ENCODE results near the gene CUTC. TPM values are rescaled to one million over a fixed set of nuclear protein-coding genes. Genes with fewer than 3 reads are reported as not detected.

Gene CUTC
- total RNA-seq, 1 donor from 2014 or later, result 14.4 TPM

DNA sequence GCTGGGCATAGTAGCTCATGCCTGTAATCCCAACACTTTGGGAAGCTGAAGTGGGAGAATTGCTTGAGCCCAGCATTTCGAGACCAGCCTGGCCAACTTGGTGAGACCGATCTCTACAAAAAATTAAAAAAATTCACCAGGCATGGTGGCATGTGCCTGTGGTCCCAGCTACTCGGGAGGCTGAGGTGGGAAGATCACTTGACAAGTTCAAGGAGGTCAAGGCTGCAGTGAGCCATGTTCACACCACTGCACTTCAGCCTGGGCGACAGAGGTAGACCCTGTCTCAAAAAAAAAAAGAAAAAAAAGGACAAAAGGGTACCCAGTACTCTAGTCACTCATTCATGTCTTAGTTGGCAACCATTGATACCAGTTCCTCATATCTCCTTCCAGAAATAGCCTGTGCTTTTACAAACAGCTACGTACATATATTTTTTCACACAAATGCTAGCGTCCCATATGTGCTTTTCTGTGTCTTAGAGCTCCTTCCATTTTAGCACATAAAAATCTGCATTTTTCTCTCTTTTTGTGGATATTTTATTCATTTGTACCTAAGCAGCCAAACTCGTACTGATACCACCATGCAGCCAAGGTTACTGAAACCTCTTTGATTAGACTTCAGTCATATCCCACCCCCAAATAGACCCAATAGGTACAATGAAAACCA lies 55.9 kb downstream of the CUTC start:
- peaks cover 36% of the 10 kb centered on the region for H3K4me1 Mint-ChIP-seq (ENCODE audit: low read depth)
- H3K27ac Mint-ChIP-seq (ENCODE audit: unreplicated experiment), result peak overlapping the region; percentile 61
- H3K27me3 Mint-ChIP-seq (ENCODE audit: low read depth), result no peaks in the 10 kb centered on the region
- TF ChIP-seq, protein P1, sequence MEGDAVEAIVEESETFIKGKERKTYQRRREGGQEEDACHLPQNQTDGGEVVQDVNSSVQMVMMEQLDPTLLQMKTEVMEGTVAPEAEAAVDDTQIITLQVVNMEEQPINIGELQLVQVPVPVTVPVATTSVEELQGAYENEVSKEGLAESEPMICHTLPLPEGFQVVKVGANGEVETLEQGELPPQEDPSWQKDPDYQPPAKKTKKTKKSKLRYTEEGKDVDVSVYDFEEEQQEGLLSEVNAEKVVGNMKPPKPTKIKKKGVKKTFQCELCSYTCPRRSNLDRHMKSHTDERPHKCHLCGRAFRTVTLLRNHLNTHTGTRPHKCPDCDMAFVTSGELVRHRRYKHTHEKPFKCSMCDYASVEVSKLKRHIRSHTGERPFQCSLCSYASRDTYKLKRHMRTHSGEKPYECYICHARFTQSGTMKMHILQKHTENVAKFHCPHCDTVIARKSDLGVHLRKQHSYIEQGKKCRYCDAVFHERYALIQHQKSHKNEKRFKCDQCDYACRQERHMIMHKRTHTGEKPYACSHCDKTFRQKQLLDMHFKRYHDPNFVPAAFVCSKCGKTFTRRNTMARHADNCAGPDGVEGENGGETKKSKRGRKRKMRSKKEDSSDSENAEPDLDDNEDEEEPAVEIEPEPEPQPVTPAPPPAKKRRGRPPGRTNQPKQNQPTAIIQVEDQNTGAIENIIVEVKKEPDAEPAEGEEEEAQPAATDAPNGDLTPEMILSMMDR (IDR thresholded peaks at IDR 0.05), result no peak
- H3K9me3 Mint-ChIP-seq (ENCODE audit: low read depth), result no peaks in the 10 kb centered on the region
- H3K4me3 Mint-ChIP-seq (ENCODE audit: unreplicated experiment), result no peak overlapping the region
- DNase-seq (ENCODE audit: low spot score), result no peak
- H3K36me3 Mint-ChIP-seq (ENCODE audit: low read depth), result no peaks in the 10 kb centered on the region

DNA sequence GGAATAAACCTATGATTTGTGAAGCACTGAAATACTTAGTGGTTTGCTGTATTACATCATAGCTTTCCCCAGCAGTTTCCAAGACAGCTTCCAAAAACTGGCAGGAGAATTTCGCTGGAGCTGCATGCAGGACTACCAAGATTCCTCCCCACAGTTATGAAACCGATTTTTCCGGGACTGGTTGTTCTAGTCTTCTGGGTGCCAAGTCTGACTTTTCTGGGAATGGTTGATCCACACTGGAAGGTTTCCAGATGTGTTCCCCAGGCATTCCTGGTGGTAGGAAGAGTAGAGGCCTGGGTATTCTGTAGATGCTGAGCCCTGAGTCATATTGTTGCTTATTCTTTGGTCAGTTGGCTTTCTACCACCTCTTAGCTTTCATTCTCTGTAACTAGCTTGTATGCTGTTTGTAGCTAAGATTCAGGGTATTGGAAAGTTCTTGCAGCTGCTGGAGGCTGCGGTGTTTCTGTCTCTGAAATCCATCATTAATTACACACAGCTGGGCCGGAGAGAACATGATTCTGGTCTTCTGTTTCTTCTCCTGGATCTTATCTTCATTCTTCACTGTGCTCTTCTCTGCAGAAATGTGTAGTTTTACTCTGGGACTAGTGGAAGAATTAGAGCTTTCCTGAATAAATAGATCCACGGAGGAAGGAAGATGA lies 56.7 kb downstream of the CUTC start:
- no peak overlapping the region for H3K4me3 Mint-ChIP-seq (ENCODE audit: unreplicated experiment)
- no peak for DNase-seq (ENCODE audit: low spot score)
- peak overlapping the region; percentile 23 for H3K27ac Mint-ChIP-seq (ENCODE audit: unreplicated experiment)
- H3K36me3 Mint-ChIP-seq (ENCODE audit: low read depth), result no peaks in the 10 kb centered on the region
- H3K27me3 Mint-ChIP-seq (ENCODE audit: low read depth), result no peaks in the 10 kb centered on the region
- TF ChIP-seq, protein P1 (IDR thresholded peaks at IDR 0.05), result no peak
- H3K9me3 Mint-ChIP-seq (ENCODE audit: low read depth), result no peaks in the 10 kb centered on the region
- H3K4me1 Mint-ChIP-seq (ENCODE audit: low read depth), result peaks cover 28% of the 10 kb centered on the region

DNA sequence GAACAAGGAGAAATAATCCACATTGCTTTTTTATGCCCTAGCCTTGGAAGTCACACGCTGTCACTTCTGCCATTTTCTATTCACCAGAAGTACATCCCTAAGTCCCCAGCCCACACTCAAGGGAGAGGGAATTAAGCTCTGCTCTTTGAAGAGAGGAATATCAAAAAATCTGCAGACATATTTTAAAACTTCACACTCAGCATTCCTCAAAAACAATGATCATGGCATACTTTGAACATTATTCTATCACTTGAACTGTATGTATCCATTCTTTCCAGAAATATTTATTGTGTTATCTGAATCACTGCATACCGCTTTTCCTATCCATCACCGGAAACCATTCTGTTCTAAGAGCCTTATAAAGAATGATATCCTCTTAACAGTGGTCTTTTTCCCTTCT lies 59.8 kb downstream of the CUTC start:
- Mint-ChIP-seq H3K27me3 (ENCODE audit: low read depth) (no peaks in the 10 kb centered on the region), H3K27ac (ENCODE audit: unreplicated experiment) (no peak overlapping the region), H3K4me1 (ENCODE audit: low read depth) (peaks cover 12% of the 10 kb centered on the region), H3K9me3 (ENCODE audit: low read depth) (no peaks in the 10 kb centered on the region), H3K36me3 (ENCODE audit: low read depth) (no peaks in the 10 kb centered on the region), H3K4me3 (ENCODE audit: unreplicated experiment) (no peak overlapping the region)
- TF ChIP-seq, protein P1 (IDR thresholded peaks at IDR 0.05), result no peak
- DNase-seq (ENCODE audit: low spot score), result no peak

DNA sequence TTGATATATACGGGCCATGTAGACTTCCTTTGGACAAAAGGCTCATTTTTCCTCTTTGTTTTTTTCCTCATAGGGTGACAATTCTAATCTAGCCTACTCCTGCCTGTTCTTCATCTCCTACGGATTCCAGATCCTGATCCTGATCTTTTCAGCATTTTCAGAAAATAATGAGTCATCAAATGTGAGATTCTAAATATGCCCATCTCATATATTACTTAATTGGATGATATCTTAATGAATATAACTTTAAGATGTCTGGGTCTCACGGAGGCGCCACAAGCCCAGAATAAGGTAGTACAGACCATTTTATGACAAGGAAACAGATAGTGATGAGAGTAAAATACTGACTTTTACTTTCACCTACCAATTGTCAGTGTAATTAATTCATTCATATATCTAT lies 61.8 kb downstream of the CUTC start:
- H3K36me3 Mint-ChIP-seq (ENCODE audit: low read depth), result no peaks in the 10 kb centered on the region
- DNase-seq (ENCODE audit: low spot score), result no peak
- no peak overlapping the region for H3K27ac Mint-ChIP-seq (ENCODE audit: unreplicated experiment)

DNA sequence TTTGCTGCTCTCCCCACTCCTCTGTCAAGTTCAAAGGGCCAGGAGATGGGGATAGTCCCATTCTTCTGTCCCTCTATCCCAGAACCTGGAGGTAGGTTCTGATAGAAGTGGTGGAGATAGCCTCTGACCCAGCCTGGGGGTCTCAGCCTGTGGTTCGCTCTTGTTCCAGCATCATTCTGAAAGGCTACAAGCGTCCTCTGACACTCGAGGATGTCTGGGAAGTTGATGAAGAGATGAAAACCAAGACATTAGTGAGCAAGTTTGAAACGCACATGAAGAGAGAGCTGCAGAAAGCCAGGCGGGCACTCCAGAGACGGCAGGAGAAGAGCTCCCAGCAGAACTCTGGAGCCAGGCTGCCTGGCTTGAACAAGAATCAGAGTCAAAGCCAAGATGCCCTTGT lies 64.9 kb downstream of the CUTC start:
- Mint-ChIP-seq H3K9me3 (ENCODE audit: low read depth) (no peaks in the 10 kb centered on the region), H3K27ac (ENCODE audit: unreplicated experiment) (no peak overlapping the region), H3K4me1 (ENCODE audit: low read depth) (no peaks in the 10 kb centered on the region), H3K4me3 (ENCODE audit: unreplicated experiment) (no peak overlapping the region), H3K27me3 (ENCODE audit: low read depth) (no peaks in the 10 kb centered on the region), H3K36me3 (ENCODE audit: low read depth) (no peaks in the 10 kb centered on the region)
- TF ChIP-seq, protein P1 (IDR thresholded peaks at IDR 0.05), result no peak
- DNase-seq (ENCODE audit: low spot score), result no peak

More for the DNA sequence above, 61.8 kb downstream of the CUTC start:
- TF ChIP-seq, protein P1 (IDR thresholded peaks at IDR 0.05), result no peak
- Mint-ChIP-seq H3K4me1 (ENCODE audit: low read depth) (peaks cover 4% of the 10 kb centered on the region), H3K9me3 (ENCODE audit: low read depth) (no peaks in the 10 kb centered on the region), H3K4me3 (ENCODE audit: unreplicated experiment) (no peak overlapping the region), H3K27me3 (ENCODE audit: low read depth) (no peaks in the 10 kb centered on the region)

Measured in chondrocyte (in vitro differentiated cells).